ENCODE data around the gene PUS10. TPM values are rescaled to one million over a fixed set of nuclear protein-coding genes. Genes with fewer than 3 reads are reported as not detected.
A peak's percentile ranks its signal among the peaks of the same experiment; 100 is the strongest.

PUS10 gene
- total and polyA plus RNA-seq, 5 experiments from 2014 or later, result 4.1 to 11.6 (median 4.4) TPM

GRCh38 chr2:60962528-60962927, 55.5 kb downstream of the PUS10 start:
- no peak for DNase-seq
- no peaks in the 10 kb centered on the region for H3K27me3 Mint-ChIP-seq
- ATAC-seq, result no peak
- H3K4me1 Mint-ChIP-seq, result peaks cover 7 to 52% (median 34%) of the 10 kb centered on the region in 4 donors
- no peak overlapping the region for H3K4me3 Mint-ChIP-seq
- H3K27ac Mint-ChIP-seq, result peak overlapping the region in 4 of 10 donors; percentile 34 to 83 (median 63)
- peaks cover 0 to 15% (median 4%) of the 10 kb centered on the region in 3 donors for H3K36me3 Mint-ChIP-seq
- H3K9me3 Mint-ChIP-seq, result peaks cover 0 to 2% (median 0%) of the 10 kb centered on the region in 9 donors
- POLR2A ChIA-PET, result no interaction called here

GRCh38 chr2:60961457-60961856, 56.6 kb downstream of the PUS10 start:
- Mint-ChIP-seq H3K4me3 (no peak overlapping the region), H3K9me3 (peaks cover 0 to 2% (median 0%) of the 10 kb centered on the region in 9 donors), H3K36me3 (peaks cover 0 to 19% (median 9%) of the 10 kb centered on the region in 3 donors), H3K27ac (no peak overlapping the region), H3K4me1 (peaks cover 3 to 41% (median 26%) of the 10 kb centered on the region in 4 donors), H3K27me3 (no peaks in the 10 kb centered on the region)
- no peak for DNase-seq
- ATAC-seq, result no peak
- POLR2A ChIA-PET, result no interaction called here

GRCh38 chr2:60960706-60961105, 57.3 kb downstream of the PUS10 start:
- peak overlapping the region in 1 of 10 donors; percentile 5 for H3K27ac Mint-ChIP-seq
- peaks cover 0 to 24% (median 10%) of the 10 kb centered on the region in 3 donors for H3K36me3 Mint-ChIP-seq
- H3K4me3 Mint-ChIP-seq, result no peak overlapping the region
- H3K9me3 Mint-ChIP-seq, result peaks cover 0 to 2% (median 0%) of the 10 kb centered on the region in 9 donors
- POLR2A ChIA-PET, result no interaction called here
- no peak for ATAC-seq
- H3K27me3 Mint-ChIP-seq, result no peaks in the 10 kb centered on the region
- H3K4me1 Mint-ChIP-seq, result peaks cover 1 to 35% (median 21%) of the 10 kb centered on the region in 4 donors
- no peak for DNase-seq

GRCh38 chr2:60959501-60959900, 58.6 kb downstream of the PUS10 start:
- ATAC-seq (no peak), DNase-seq (no peak)
- POLR2A ChIA-PET, result no interaction called here
- H3K9me3 Mint-ChIP-seq, result peaks cover 0 to 2% (median 0%) of the 10 kb centered on the region in 9 donors
- peaks cover 0 to 27% (median 11%) of the 10 kb centered on the region in 3 donors for H3K36me3 Mint-ChIP-seq
- H3K4me1 Mint-ChIP-seq, result peaks cover 1 to 26% (median 11%) of the 10 kb centered on the region in 4 donors
- H3K27ac Mint-ChIP-seq, result peak overlapping the region in 2 of 10 donors; percentile 34 to 56
- no peaks in the 10 kb centered on the region for H3K27me3 Mint-ChIP-seq
- no peak overlapping the region for H3K4me3 Mint-ChIP-seq

GRCh38 chr2:60958800-60959199, 59.3 kb downstream of the PUS10 start:
- no peak for ATAC-seq
- Mint-ChIP-seq H3K9me3 (no peaks in the 10 kb centered on the region), H3K4me1 (peaks cover under 1 to 26% (median 5%) of the 10 kb centered on the region in 4 donors), H3K4me3 (no peak overlapping the region), H3K27me3 (no peaks in the 10 kb centered on the region), H3K27ac (no peak overlapping the region), H3K36me3 (peaks cover 5 to 31% (median 18%) of the 10 kb centered on the region in 3 donors)
- DNase-seq, result no peak
- POLR2A ChIA-PET, result no interaction called here

- H3K27me3 Mint-ChIP-seq, result no peaks in the 10 kb centered on the region
- peaks cover 0 to 24% (median 4%) of the 10 kb centered on the region in 4 donors for H3K4me1 Mint-ChIP-seq
- H3K36me3 Mint-ChIP-seq, result peaks cover 10 to 36% (median 22%) of the 10 kb centered on the region in 3 donors
- POLR2A ChIA-PET, result no interaction called here
- no peak overlapping the region for H3K27ac Mint-ChIP-seq
- no peak for DNase-seq
- no peak for ATAC-seq
- no peaks in the 10 kb centered on the region for H3K9me3 Mint-ChIP-seq
- no peak overlapping the region for H3K4me3 Mint-ChIP-seq
These were observed 59.7 kb downstream of the PUS10 start for GRCh38 chr2:60958361-60958760.

GRCh38 chr2:60957643-60958042, 60.4 kb downstream of the PUS10 start:
- H3K4me3 Mint-ChIP-seq, result no peak overlapping the region
- POLR2A ChIA-PET, result no interaction called here
- no peaks in the 10 kb centered on the region for H3K9me3 Mint-ChIP-seq
- H3K4me1 Mint-ChIP-seq, result peaks cover 0 to 17% (median under 1%) of the 10 kb centered on the region in 4 donors
- DNase-seq (no peak), ATAC-seq (no peak)
- H3K27me3 Mint-ChIP-seq, result no peaks in the 10 kb centered on the region
- H3K27ac Mint-ChIP-seq, result no peak overlapping the region
- H3K36me3 Mint-ChIP-seq, result peaks cover 10 to 40% (median 28%) of the 10 kb centered on the region in 3 donors

GRCh38 chr2:60957224-60957623, 60.8 kb downstream of the PUS10 start:
- Mint-ChIP-seq H3K9me3 (no peaks in the 10 kb centered on the region), H3K4me1 (peaks cover 0 to 17% (median under 1%) of the 10 kb centered on the region in 4 donors), H3K4me3 (no peak overlapping the region), H3K27ac (peak overlapping the region in 3 of 10 donors; percentile 21 to 35 (median 24)), H3K36me3 (peaks cover 10 to 40% (median 28%) of the 10 kb centered on the region in 3 donors), H3K27me3 (no peaks in the 10 kb centered on the region)
- ATAC-seq (no peak), DNase-seq (no peak)
- POLR2A ChIA-PET, result no interaction called here

- peaks cover 10 to 29% (median 23%) of the 10 kb centered on the region in 3 donors for H3K36me3 Mint-ChIP-seq
- POLR2A ChIA-PET, result no interaction called here
- H3K4me3 Mint-ChIP-seq, result no peak overlapping the region
- DNase-seq, result peak in 1 of 10 donors; percentile 27
- no peak for ATAC-seq
- H3K9me3 Mint-ChIP-seq, result no peaks in the 10 kb centered on the region
- peaks cover 2 to 26% (median 7%) of the 10 kb centered on the region in 4 donors for H3K4me1 Mint-ChIP-seq
- peak overlapping the region in 1 of 10 donors; percentile 4 for H3K27ac Mint-ChIP-seq
- H3K27me3 Mint-ChIP-seq, result no peaks in the 10 kb centered on the region
These were observed 63.9 kb downstream of the PUS10 start for GRCh38 chr2:60954139-60954538.

GRCh38 chr2:60948926-60949579, 69.0 kb downstream of the PUS10 start:
- peak overlapping the region in 1 of 10 donors; percentile 37 for H3K4me3 Mint-ChIP-seq
- ATAC-seq, result peak; percentile 59 to 76
- POLR2A ChIA-PET, result no interaction called here
- no peak for DNase-seq
- no peaks in the 10 kb centered on the region for H3K9me3 Mint-ChIP-seq
- no peaks in the 10 kb centered on the region for H3K27me3 Mint-ChIP-seq
- peak overlapping the region in 6 of 10 donors; percentile 4 to 64 (median 52) for H3K27ac Mint-ChIP-seq
- H3K36me3 Mint-ChIP-seq, result peaks cover 7 to 33% (median 30%) of the 10 kb centered on the region in 3 donors
- H3K4me1 Mint-ChIP-seq, result peaks cover 1 to 28% (median 13%) of the 10 kb centered on the region in 4 donors

GRCh38 chr2:60948161-60948560, 69.9 kb downstream of the PUS10 start:
- H3K27ac Mint-ChIP-seq, result peak overlapping the region in 3 of 10 donors; percentile 10 to 31 (median 16)

GRCh38 chr2:60947056-60947455, 71.0 kb downstream of the PUS10 start:
- Mint-ChIP-seq H3K9me3 (no peaks in the 10 kb centered on the region), H3K27ac (peak overlapping the region in 1 of 10 donors; percentile 22), H3K4me3 (no peak overlapping the region), H3K36me3 (peaks cover 0 to 28% (median 23%) of the 10 kb centered on the region in 3 donors), H3K4me1 (peaks cover 1 to 23% (median 13%) of the 10 kb centered on the region in 4 donors), H3K27me3 (no peaks in the 10 kb centered on the region)
- DNase-seq (no peak), ATAC-seq (no peak)
- POLR2A ChIA-PET, result interaction anchor here (0.7 to 1.2 kb wide), 2 partner anchors 17 to 759 kb away, joined by 3 to 4 read pairs; no protein-coding TSS in a partner anchor

More at GRCh38 chr2:60948161-60948560, 69.9 kb downstream of the PUS10 start:
- POLR2A ChIA-PET, result interaction anchor here (1.2 kb wide), 1 partner anchor 16 kb away, joined by 3 read pairs; no protein-coding TSS in a partner anchor
- H3K9me3 Mint-ChIP-seq, result no peaks in the 10 kb centered on the region
- DNase-seq (no peak), ATAC-seq (no peak)
- H3K4me3 Mint-ChIP-seq, result no peak overlapping the region
- no peaks in the 10 kb centered on the region for H3K27me3 Mint-ChIP-seq
- peaks cover 0 to 29% (median 24%) of the 10 kb centered on the region in 3 donors for H3K36me3 Mint-ChIP-seq
- H3K4me1 Mint-ChIP-seq, result peaks cover 1 to 23% (median 13%) of the 10 kb centered on the region in 4 donors

- no peak overlapping the region for H3K27ac Mint-ChIP-seq
- no peaks in the 10 kb centered on the region for H3K27me3 Mint-ChIP-seq
- POLR2A ChIA-PET, result no interaction called here
These were observed 72.7 kb downstream of the PUS10 start for GRCh38 chr2:60945341-60945740.

More at GRCh38 chr2:60945341-60945740, 72.7 kb downstream of the PUS10 start:
- Mint-ChIP-seq H3K4me3 (no peak overlapping the region), H3K9me3 (no peaks in the 10 kb centered on the region), H3K36me3 (peaks cover 0 to 28% (median 23%) of the 10 kb centered on the region in 3 donors), H3K4me1 (peaks cover 1 to 23% (median 13%) of the 10 kb centered on the region in 4 donors)
- DNase-seq (no peak), ATAC-seq (no peak)
